WERI-Rb-1 (cell line): ENCODE data around the gene GRHPR.

Source experiments
- DNase-seq: peaks from one replicate; pipeline ENCODE4 v3.0.0-alpha.2; 2020
- H3K27ac ChIP-seq: fragments of 250-450 bp; sonication (Bioruptor Pico); 2 replicates; pipeline ENCODE4 v1.5.1; 2020; ENCODE audit warnings: mild to moderate bottlenecking, moderate library complexity
- H3K27me3 ChIP-seq: fragments of 250-450 bp; sonication (Bioruptor Pico); 2 replicates; pipeline ENCODE4 v1.5.1; 2021; ENCODE audit warnings: mild to moderate bottlenecking, low read depth, moderate library complexity; ENCODE audit not compliant: insufficient read depth, severe bottlenecking
- H3K36me3 ChIP-seq: fragments of 250-450 bp; sonication (Bioruptor Pico); 2 replicates; pipeline ENCODE4 v1.5.1; 2020; ENCODE audit warnings: mild to moderate bottlenecking, moderate library complexity
- H3K4me3 ChIP-seq: 2 replicates; pipeline ENCODE4 v1.5.1; 2011; ENCODE audit warnings: low read depth, mild to moderate bottlenecking, control low read depth, low read length
- H3K9me3 ChIP-seq: fragments of 250-450 bp; sonication (Bioruptor Pico); 2 replicates; pipeline ENCODE4 v1.5.1; 2021; ENCODE audit warnings: mild to moderate bottlenecking, moderate library complexity; ENCODE audit not compliant: severe bottlenecking
- CTCF ChIP-seq: IDR thresholded peaks from 2 replicates; pipeline ENCODE4 v1.5.1; 2011; ENCODE audit warnings: low read depth, mild to moderate bottlenecking, control low read depth, inconsistent platforms, low read length

The GRHPR gene

GRCh38 chr9:37404590-37404989 is 17.9 kb upstream of the GRHPR start:
- TF ChIP-seq CTCF, result no peak
- no peak overlapping the region for H3K4me3 ChIP-seq
- H3K36me3 ChIP-seq, result no peaks in the 10 kb centered on the region
- no peak overlapping the region for H3K27ac ChIP-seq
- no peak for DNase-seq
- no peaks in the 10 kb centered on the region for H3K9me3 ChIP-seq
- H3K27me3 ChIP-seq, result no peaks in the 10 kb centered on the region

- Histone ChIP-seq H3K27ac (no peak overlapping the region), H3K27me3 (no peaks in the 10 kb centered on the region), H3K9me3 (no peaks in the 10 kb centered on the region), H3K36me3 (no peaks in the 10 kb centered on the region), H3K4me3 (no peak overlapping the region)
- DNase-seq, result no peak
- TF ChIP-seq CTCF, result no peak
Measured at GRCh38 chr9:37405350-37405749, 17.1 kb upstream of the GRHPR start.

- no peak for DNase-seq
- Histone ChIP-seq H3K27me3 (no peaks in the 10 kb centered on the region), H3K4me3 (no peak overlapping the region), H3K27ac (no peak overlapping the region), H3K36me3 (no peaks in the 10 kb centered on the region), H3K9me3 (no peaks in the 10 kb centered on the region)
- TF ChIP-seq CTCF, result no peak
Measured at GRCh38 chr9:37405764-37406380, 16.6 kb upstream of the GRHPR start.

GRCh38 chr9:37406603-37407401 is 15.7 kb upstream of the GRHPR start:
- DNase-seq, result no peak
- TF ChIP-seq CTCF, result no peak
- no peaks in the 10 kb centered on the region for H3K27me3 ChIP-seq
- H3K9me3 ChIP-seq, result no peaks in the 10 kb centered on the region
- H3K36me3 ChIP-seq, result no peaks in the 10 kb centered on the region
- no peak overlapping the region for H3K4me3 ChIP-seq
- no peak overlapping the region for H3K27ac ChIP-seq

- Histone ChIP-seq H3K27ac (no peak overlapping the region), H3K27me3 (no peaks in the 10 kb centered on the region), H3K4me3 (no peak overlapping the region), H3K36me3 (no peaks in the 10 kb centered on the region), H3K9me3 (no peaks in the 10 kb centered on the region)
- no peak for DNase-seq
- TF ChIP-seq CTCF, result 0 out of 2 replicates have a peak, but pooled peaks have one; percentile 4
Measured at GRCh38 chr9:37407468-37407867, 15.0 kb upstream of the GRHPR start.
